ENCODE results near the gene NOS1AP. TPM values are rescaled to one million over a fixed set of nuclear protein-coding genes. Genes with fewer than 3 reads are reported as not detected.

Gene NOS1AP
- total RNA-seq, 2 experiments from 2014 or later = not detected

GRCh38 chr1:162297208-162297607, 227.7 kb downstream of the NOS1AP start:
- Histone ChIP-seq H3K9me2 (ENCODE audit: insufficient read depth, low read length) (no peaks in the 10 kb centered on the region), H3K36me3 (ENCODE audit: insufficient read depth, low read length) (no peaks in the 10 kb centered on the region), H3K79me2 (ENCODE audit: insufficient read depth, low read depth, low read length) (no peaks in the 10 kb centered on the region), H2AFZ (ENCODE audit: low read length) (no peak overlapping the region), H3K4me2 (ENCODE audit: low read length) (no peak overlapping the region), H3K9me3 (ENCODE audit: low read length) (no peaks in the 10 kb centered on the region), H3K4me3 (ENCODE audit: low read depth, low read length, poor library complexity, severe bottlenecking) (no peak overlapping the region), H4K20me1 (ENCODE audit: insufficient read depth, low read length) (no peaks in the 10 kb centered on the region), H3K27ac (ENCODE audit: low read depth, low read length, poor library complexity, severe bottlenecking) (no peak overlapping the region), H3K4me1 (ENCODE audit: insufficient read depth, low read length, poor library complexity, severe bottlenecking) (no peaks in the 10 kb centered on the region)
- ChIA-PET POLR2A (interaction anchor here (0.6 kb wide), 1 partner anchor 578 kb away, joined by 3 read pairs; no protein-coding TSS in a partner anchor), CTCF (ENCODE audit: unreplicated experiment) (no interaction called here)
- intact Hi-C loops (cut with micrococcal nuclease; ENCODE audit: unreplicated experiment) = no loop called here
- no peak for TF ChIP-seq EZH2phosphoT487 (IDR thresholded peaks at IDR 0.05; ENCODE audit: borderline replicate concordance, low read depth, low read length)
- TF ChIP-seq CTCF (conservative IDR thresholded peaks at IDR 0.05; ENCODE audit: low read length) = no peak
- no peak for DNase-seq (ENCODE audit: low spot score)
- BruUV-seq (replicated peaks) = no TSS peak

GRCh38 chr1:162298266-162298665, 228.8 kb downstream of the NOS1AP start:
- no peak overlapping the region for H3K27ac ChIP-seq (ENCODE audit: low read depth, low read length, poor library complexity, severe bottlenecking)
- no peak for TF ChIP-seq EZH2phosphoT487 (IDR thresholded peaks at IDR 0.05; ENCODE audit: borderline replicate concordance, low read depth, low read length)
- TF ChIP-seq CTCF (conservative IDR thresholded peaks at IDR 0.05; ENCODE audit: low read length) = no peak
- no peaks in the 10 kb centered on the region for H3K79me2 ChIP-seq (ENCODE audit: insufficient read depth, low read depth, low read length)
- BruUV-seq (replicated peaks) = no TSS peak
- no peak overlapping the region for H3K4me2 ChIP-seq (ENCODE audit: low read length)
- H4K20me1 ChIP-seq (ENCODE audit: insufficient read depth, low read length) = no peaks in the 10 kb centered on the region
- no peak overlapping the region for H2AFZ ChIP-seq (ENCODE audit: low read length)
- intact Hi-C loops (cut with micrococcal nuclease; ENCODE audit: unreplicated experiment) = no loop called here
- no peaks in the 10 kb centered on the region for H3K9me3 ChIP-seq (ENCODE audit: low read length)
- no peak for DNase-seq (ENCODE audit: low spot score)
- no peak overlapping the region for H3K4me3 ChIP-seq (ENCODE audit: low read depth, low read length, poor library complexity, severe bottlenecking)
- H3K36me3 ChIP-seq (ENCODE audit: insufficient read depth, low read length) = no peaks in the 10 kb centered on the region
- POLR2A ChIA-PET = interaction anchor here (0.6 kb wide), 2 partner anchors 43 to 795 kb away, joined by 3 to 6 read pairs; no protein-coding TSS in a partner anchor
- no peaks in the 10 kb centered on the region for H3K4me1 ChIP-seq (ENCODE audit: insufficient read depth, low read length, poor library complexity, severe bottlenecking)
- CTCF ChIA-PET (ENCODE audit: unreplicated experiment) = no interaction called here
- H3K9me2 ChIP-seq (ENCODE audit: insufficient read depth, low read length) = no peaks in the 10 kb centered on the region

GRCh38 chr1:162299018-162299417, 229.5 kb downstream of the NOS1AP start:
- ChIA-PET CTCF (ENCODE audit: unreplicated experiment) (no interaction called here), POLR2A (no interaction called here)
- Histone ChIP-seq H3K9me2 (ENCODE audit: insufficient read depth, low read length) (no peaks in the 10 kb centered on the region), H3K4me3 (ENCODE audit: low read depth, low read length, poor library complexity, severe bottlenecking) (no peak overlapping the region), H3K27ac (ENCODE audit: low read depth, low read length, poor library complexity, severe bottlenecking) (no peak overlapping the region), H4K20me1 (ENCODE audit: insufficient read depth, low read length) (no peaks in the 10 kb centered on the region), H3K79me2 (ENCODE audit: insufficient read depth, low read depth, low read length) (no peaks in the 10 kb centered on the region), H3K4me2 (ENCODE audit: low read length) (no peak overlapping the region), H3K36me3 (ENCODE audit: insufficient read depth, low read length) (no peaks in the 10 kb centered on the region), H3K9me3 (ENCODE audit: low read length) (no peaks in the 10 kb centered on the region), H2AFZ (ENCODE audit: low read length) (no peak overlapping the region), H3K4me1 (ENCODE audit: insufficient read depth, low read length, poor library complexity, severe bottlenecking) (no peaks in the 10 kb centered on the region)
- intact Hi-C loops (cut with micrococcal nuclease; ENCODE audit: unreplicated experiment) = no loop called here
- BruUV-seq (replicated peaks) = no TSS peak
- no peak for TF ChIP-seq CTCF (conservative IDR thresholded peaks at IDR 0.05; ENCODE audit: low read length)
- no peak for TF ChIP-seq EZH2phosphoT487 (IDR thresholded peaks at IDR 0.05; ENCODE audit: borderline replicate concordance, low read depth, low read length)
- no peak for DNase-seq (ENCODE audit: low spot score)

Data from OCI-LY7 (cell line).